Stimulated activated naive CD4-positive, alpha-beta T cell (primary cell): ENCODE results near the gene MRPL54.

Experiments used
- DNase-seq, 6 experiments: peaks; one replicate each; lab custom pipeline; 2025; lab: John Stamatoyannopoulos, UW

MRPL54 gene

GRCh38 chr19:3762501-3763459 is at the start of gene MRPL54:
Gene MRPL54 (plus strand): TSS chr19:3762682. CDS start chr19:3762701, 19 bp downstream.
- peak; percentile 97 to 100 (median 99) for DNase-seq

- no peak for DNase-seq
These were observed 46.3 kb upstream of the MRPL54 start for GRCh38 chr19:3716147-3716668.

- no peak for DNase-seq
These were observed 42.6 kb upstream of the MRPL54 start for GRCh38 chr19:3719868-3720267.

- no peak for DNase-seq
These were observed 42.0 kb upstream of the MRPL54 start for GRCh38 chr19:3720349-3720917.

- peak; percentile 74 to 86 (median 80) for DNase-seq
These were observed 41.2 kb upstream of the MRPL54 start for GRCh38 chr19:3721131-3721886.

GRCh38 chr19:3721887-3722442 is 40.5 kb upstream of the MRPL54 start:
- DNase-seq, result no peak

GRCh38 chr19:3722443-3723109 is 39.9 kb upstream of the MRPL54 start:
- DNase-seq, result no peak

GRCh38 chr19:3723110-3723488 is 39.4 kb upstream of the MRPL54 start:
- DNase-seq, result no peak

- DNase-seq, result no peak
These were observed 38.6 kb upstream of the MRPL54 start for GRCh38 chr19:3723883-3724282.

GRCh38 chr19:3725121-3725520 is 37.4 kb upstream of the MRPL54 start:
- no peak for DNase-seq

GRCh38 chr19:3725640-3726310 is 36.7 kb upstream of the MRPL54 start:
- no peak for DNase-seq

- DNase-seq, result no peak
These were observed 32.0 kb upstream of the MRPL54 start for GRCh38 chr19:3730457-3730958.

GRCh38 chr19:3732108-3732507 is 30.4 kb upstream of the MRPL54 start:
- no peak for DNase-seq

GRCh38 chr19:3733549-3734309 is 28.8 kb upstream of the MRPL54 start:
- DNase-seq, result no peak

- no peak for DNase-seq
These were observed 28.2 kb upstream of the MRPL54 start for GRCh38 chr19:3734310-3734600.

- DNase-seq, result no peak
These were observed 26.3 kb upstream of the MRPL54 start for GRCh38 chr19:3736106-3736724.

GRCh38 chr19:3737487-3738205 is 24.8 kb upstream of the MRPL54 start:
- DNase-seq, result no peak

- no peak for DNase-seq
These were observed 23.8 kb upstream of the MRPL54 start for GRCh38 chr19:3738477-3739220.
